Measurements from ENCODE around the gene SCFD2.
"Not testable (repeated sequence)": the region's sequence is repeated elsewhere in the genome, so short reads cannot be mapped to it uniquely, and the experiment has no call there.

Gene SCFD2

GRCh38 chr4:53186714-53187358, 179.0 kb downstream of the SCFD2 start:
- Histone ChIP-seq H3K27ac (ENCODE audit: low read length) (no peak overlapping the region), H4K20me1 (ENCODE audit: insufficient read depth, low read length) (no peaks in the 10 kb centered on the region), H3K9me3 (ENCODE audit: insufficient read depth, low read length, severe bottlenecking) (no peaks in the 10 kb centered on the region), H3K27me3 (ENCODE audit: insufficient read depth, low read length, poor library complexity) (no peaks in the 10 kb centered on the region), H3K36me3 (ENCODE audit: insufficient read depth, low read length) (no peaks in the 10 kb centered on the region), H3K4me3 (ENCODE audit: low read depth in 1 of 2, low read length in 2 of 2) (no peak overlapping the region), H3K4me2 (ENCODE audit: insufficient read depth, low read length) (no peak overlapping the region), H3K79me2 (ENCODE audit: insufficient read depth, low read length) (no peaks in the 10 kb centered on the region), H2AFZ (ENCODE audit: low read depth, low read length) (no peak overlapping the region), H3K4me1 (ENCODE audit: insufficient read depth, low read length) (no peaks in the 10 kb centered on the region), H3K9ac (ENCODE audit: low read depth, low read length) (no peak overlapping the region)
- no peak for ATAC-seq (ENCODE audit: insufficient read depth, low read depth)
- DNase-seq, result no peak
- TF ChIP-seq, protein P1, sequence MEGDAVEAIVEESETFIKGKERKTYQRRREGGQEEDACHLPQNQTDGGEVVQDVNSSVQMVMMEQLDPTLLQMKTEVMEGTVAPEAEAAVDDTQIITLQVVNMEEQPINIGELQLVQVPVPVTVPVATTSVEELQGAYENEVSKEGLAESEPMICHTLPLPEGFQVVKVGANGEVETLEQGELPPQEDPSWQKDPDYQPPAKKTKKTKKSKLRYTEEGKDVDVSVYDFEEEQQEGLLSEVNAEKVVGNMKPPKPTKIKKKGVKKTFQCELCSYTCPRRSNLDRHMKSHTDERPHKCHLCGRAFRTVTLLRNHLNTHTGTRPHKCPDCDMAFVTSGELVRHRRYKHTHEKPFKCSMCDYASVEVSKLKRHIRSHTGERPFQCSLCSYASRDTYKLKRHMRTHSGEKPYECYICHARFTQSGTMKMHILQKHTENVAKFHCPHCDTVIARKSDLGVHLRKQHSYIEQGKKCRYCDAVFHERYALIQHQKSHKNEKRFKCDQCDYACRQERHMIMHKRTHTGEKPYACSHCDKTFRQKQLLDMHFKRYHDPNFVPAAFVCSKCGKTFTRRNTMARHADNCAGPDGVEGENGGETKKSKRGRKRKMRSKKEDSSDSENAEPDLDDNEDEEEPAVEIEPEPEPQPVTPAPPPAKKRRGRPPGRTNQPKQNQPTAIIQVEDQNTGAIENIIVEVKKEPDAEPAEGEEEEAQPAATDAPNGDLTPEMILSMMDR (IDR thresholded peaks at IDR 0.05; ENCODE audit: borderline replicate concordance, extremely low read depth, low read length, poor library complexity, severe bottlenecking), result no peak
- TF ChIP-seq EZH2 (IDR thresholded peaks at IDR 0.05; ENCODE audit: borderline replicate concordance, low read depth, low read length, severe bottlenecking), result no peak

DNA sequence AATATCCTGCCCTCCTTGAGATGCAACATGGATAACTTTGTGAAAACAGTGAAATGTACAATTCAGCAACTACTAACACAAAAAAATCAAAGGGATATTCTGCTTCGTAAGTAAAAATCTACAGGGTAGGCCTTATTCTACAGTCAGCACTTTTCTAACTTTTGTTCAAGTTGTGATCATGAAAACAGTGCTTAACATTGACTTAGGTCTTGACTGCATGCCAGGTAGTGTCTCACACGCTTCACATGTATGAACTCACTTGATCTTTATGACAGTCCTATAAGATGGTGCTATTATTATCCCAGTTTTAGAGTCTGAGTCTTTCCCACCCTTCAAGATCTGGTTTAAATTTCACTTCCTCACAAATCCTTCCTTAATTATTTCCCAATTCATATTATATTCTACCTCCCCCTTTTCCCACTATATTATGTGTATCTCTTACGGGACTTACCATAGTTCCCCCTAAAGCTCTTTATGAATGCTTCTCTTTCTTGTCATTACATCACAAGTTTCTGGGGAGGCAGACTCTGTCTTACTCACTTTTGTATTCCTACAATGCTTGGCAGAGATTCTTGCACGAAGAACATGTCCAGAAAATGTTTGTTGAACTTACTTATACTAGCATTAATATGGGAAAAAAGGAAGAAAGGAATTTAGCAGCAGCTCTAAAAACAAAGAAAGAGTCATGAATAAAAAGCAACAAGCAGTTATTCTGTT, 179.8 kb downstream of the SCFD2 start:
- H3K4me2 ChIP-seq (ENCODE audit: insufficient read depth, low read length), result no peak overlapping the region
- no peaks in the 10 kb centered on the region for H3K4me1 ChIP-seq (ENCODE audit: insufficient read depth, low read length)
- no peaks in the 10 kb centered on the region for H3K36me3 ChIP-seq (ENCODE audit: insufficient read depth, low read length)
- no peak overlapping the region for H3K27ac ChIP-seq (ENCODE audit: low read length)
- no peaks in the 10 kb centered on the region for H4K20me1 ChIP-seq (ENCODE audit: insufficient read depth, low read length)
- no peaks in the 10 kb centered on the region for H3K79me2 ChIP-seq (ENCODE audit: insufficient read depth, low read length)
- H2AFZ ChIP-seq (ENCODE audit: low read depth, low read length), result no peak overlapping the region
- no peaks in the 10 kb centered on the region for H3K9me3 ChIP-seq (ENCODE audit: insufficient read depth, low read length, severe bottlenecking)
- no peak overlapping the region for H3K4me3 ChIP-seq (ENCODE audit: low read depth in 1 of 2, low read length in 2 of 2)
- H3K27me3 ChIP-seq (ENCODE audit: insufficient read depth, low read length, poor library complexity), result no peaks in the 10 kb centered on the region
- TF ChIP-seq, protein P1 (IDR thresholded peaks at IDR 0.05; ENCODE audit: borderline replicate concordance, extremely low read depth, low read length, poor library complexity, severe bottlenecking), result no peak
- no peak for TF ChIP-seq EZH2 (IDR thresholded peaks at IDR 0.05; ENCODE audit: borderline replicate concordance, low read depth, low read length, severe bottlenecking)
- no peak overlapping the region for H3K9ac ChIP-seq (ENCODE audit: low read depth, low read length)
- DNase-seq, result no peak
- no peak for ATAC-seq (ENCODE audit: insufficient read depth, low read depth)

GRCh38 chr4:53183754-53184153, 182.1 kb downstream of the SCFD2 start:
- Histone ChIP-seq H3K79me2 (ENCODE audit: insufficient read depth, low read length) (no peaks in the 10 kb centered on the region), H3K4me3 (ENCODE audit: low read depth in 1 of 2, low read length in 2 of 2) (no peak overlapping the region), H3K27me3 (ENCODE audit: insufficient read depth, low read length, poor library complexity) (no peaks in the 10 kb centered on the region), H4K20me1 (ENCODE audit: insufficient read depth, low read length) (no peaks in the 10 kb centered on the region), H3K9me3 (ENCODE audit: insufficient read depth, low read length, severe bottlenecking) (no peaks in the 10 kb centered on the region), H3K36me3 (ENCODE audit: insufficient read depth, low read length) (no peaks in the 10 kb centered on the region), H3K9ac (ENCODE audit: low read depth, low read length) (no peak overlapping the region), H3K27ac (ENCODE audit: low read length) (no peak overlapping the region), H3K4me2 (ENCODE audit: insufficient read depth, low read length) (no peak overlapping the region), H3K4me1 (ENCODE audit: insufficient read depth, low read length) (no peaks in the 10 kb centered on the region), H2AFZ (ENCODE audit: low read depth, low read length) (no peak overlapping the region)
- TF ChIP-seq, protein P1 (IDR thresholded peaks at IDR 0.05; ENCODE audit: borderline replicate concordance, extremely low read depth, low read length, poor library complexity, severe bottlenecking), result no peak
- no peak for TF ChIP-seq EZH2 (IDR thresholded peaks at IDR 0.05; ENCODE audit: borderline replicate concordance, low read depth, low read length, severe bottlenecking)
- DNase-seq, result no peak
- no peak for ATAC-seq (ENCODE audit: insufficient read depth, low read depth)

GRCh38 chr4:53177751-53178150, 188.1 kb downstream of the SCFD2 start:
- H3K4me1 ChIP-seq (ENCODE audit: insufficient read depth, low read length), result peaks cover 15% of the 10 kb centered on the region
- H3K36me3 ChIP-seq (ENCODE audit: insufficient read depth, low read length); H3K27ac ChIP-seq (ENCODE audit: low read length); H3K9me3 ChIP-seq (ENCODE audit: insufficient read depth, low read length, severe bottlenecking); H3K4me2 ChIP-seq (ENCODE audit: insufficient read depth, low read length); H3K27me3 ChIP-seq (ENCODE audit: insufficient read depth, low read length, poor library complexity); H3K9ac ChIP-seq (ENCODE audit: low read depth, low read length); H3K79me2 ChIP-seq (ENCODE audit: insufficient read depth, low read length); H2AFZ ChIP-seq (ENCODE audit: low read depth, low read length); ATAC-seq (ENCODE audit: insufficient read depth, low read depth); DNase-seq; H4K20me1 ChIP-seq (ENCODE audit: insufficient read depth, low read length); H3K4me3 ChIP-seq (ENCODE audit: low read depth in 1 of 2, low read length in 2 of 2): not testable (repeated sequence)

All from DND-41 (cell line).